H1 (cell line): ENCODE data around the gene GBP5. TPM values are rescaled to one million over a fixed set of nuclear protein-coding genes. Genes with fewer than 3 reads are reported as not detected.

Source experiments
- CTCF ChIA-PET: fragments of 300-600 bp; sonication (Branson Sonifier 250); formaldehyde crosslinking; loops from one replicate; lab custom pipeline; 2021; ENCODE audit not compliant: partially characterized antibody; lab: Charles Lee
- POLR2A ChIA-PET: fragments of 300-600 bp; sonication (Branson Sonifier 250); formaldehyde crosslinking; loops from one replicate; lab custom pipeline; 2021; ENCODE audit warnings: inconsistent platforms; ENCODE audit not compliant: partially characterized antibody; lab: Charles Lee
- DNase-seq, 2 experiments: peaks; one replicate each; pipeline versions ENCODE4 v3.0.0 to v3.0.0-alpha.2; 2010 to 2022; ENCODE audit warnings: low spot score in 2 of 2, low read depth in 1 of 2, mixed read lengths in 1 of 2
- FAIRE-seq: peaks from 2 replicates; lab custom pipeline; 2011; peaks lifted over from hg19 to GRCh38; lab: Jason Lieb, UNC
- H2AFZ ChIP-seq: 2 replicates; pipeline ENCODE4 v1.8.1; 2012; ENCODE audit warnings: low read length, inconsistent platforms
- H2AK5ac ChIP-seq: 2 replicates; pipeline ENCODE4 v1.6.1; 2013; ENCODE audit warnings: low read depth, low read length
- H2BK120ac ChIP-seq: replicated peaks from 2 replicates; pipeline ENCODE3; 2013; ENCODE audit warnings: low read depth, low read length, inconsistent platforms
- H2BK12ac ChIP-seq: 2 replicates; pipeline ENCODE4 v1.6.1; 2013; ENCODE audit warnings: low read depth, low read length
- H2BK15ac ChIP-seq: 2 replicates; pipeline ENCODE4 v1.6.1; 2013; ENCODE audit warnings: low read length
- H2BK20ac ChIP-seq: 2 replicates; pipeline ENCODE4 v1.6.1; 2013; ENCODE audit warnings: low read length
- H2BK5ac ChIP-seq: 2 replicates; pipeline ENCODE4 v1.6.1; 2013; ENCODE audit warnings: low read depth, low read length
- H3K14ac ChIP-seq: 2 replicates; pipeline ENCODE4 v1.6.1; 2013; ENCODE audit warnings: inconsistent platforms; ENCODE audit not compliant: insufficient read length
- H3K18ac ChIP-seq: 2 replicates; pipeline ENCODE4 v1.6.1; 2013; ENCODE audit warnings: low read length; ENCODE audit errors: extremely low read depth
- H3K23ac ChIP-seq: 2 replicates; pipeline ENCODE4 v1.6.1; 2013; ENCODE audit warnings: inconsistent platforms; ENCODE audit not compliant: insufficient read length
- H3K23me2 ChIP-seq: 2 replicates; pipeline ENCODE4 v1.6.1; 2013; ENCODE audit warnings: low read depth, low read length
- H3K27ac ChIP-seq: 2 replicates; pipeline ENCODE4 v1.6.1; 2011; ENCODE audit warnings: low read depth, low read length, inconsistent platforms
- H3K27me3 ChIP-seq, 4 experiments: replicated peaks in 1 of 4; 1 replicate in 1 of 4; 2 replicates in 3 of 4; pipeline versions ENCODE4 v1.6.1 to v1.8.1; 2011 to 2013; ENCODE audit warnings: low read length in 3 of 4, mild to moderate bottlenecking in 3 of 4, inconsistent platforms in 2 of 4, mixed read lengths in 2 of 4, moderate library complexity in 1 of 4; ENCODE audit not compliant: control insufficient read depth in 3 of 4, insufficient read depth in 3 of 4; ENCODE audit errors: extremely low read depth in 1 of 4
- H3K36me3 ChIP-seq, 4 experiments: 2 replicates each; pipeline versions ENCODE4 v1.6.1 to v1.8.1; 2011 to 2013; ENCODE audit warnings: mild to moderate bottlenecking in 4 of 4, low read length in 3 of 4, moderate library complexity in 2 of 4, control low read depth in 1 of 4, inconsistent platforms in 1 of 4; ENCODE audit not compliant: insufficient read depth in 4 of 4, control insufficient read depth in 2 of 4
- H3K4ac ChIP-seq: replicated peaks from 2 replicates; pipeline ENCODE3; 2013; ENCODE audit warnings: low read length, low read depth, mixed read lengths, inconsistent platforms; ENCODE audit not compliant: insufficient read length
- H3K4me1 ChIP-seq, 4 experiments: replicated peaks in 1 of 4; 1 replicate in 1 of 4; 2 replicates in 3 of 4; pipeline versions ENCODE4 v1.6.1 to v1.8.1; 2011 to 2013; ENCODE audit warnings: low read length in 3 of 4, inconsistent platforms in 2 of 4, mixed read lengths in 1 of 4; ENCODE audit not compliant: insufficient read depth in 4 of 4, control insufficient read depth in 3 of 4
- H3K4me2 ChIP-seq, 2 experiments: 2 replicates each; pipeline versions ENCODE4 v1.6.1 to v1.8.1; 2011 to 2013; ENCODE audit warnings: low read depth in 2 of 2, low read length in 2 of 2, control low read depth in 1 of 2, inconsistent platforms in 1 of 2, mild to moderate bottlenecking in 1 of 2; ENCODE audit not compliant: insufficient read depth in 1 of 2
- H3K4me3 ChIP-seq, 4 experiments: fragments of 200-600, 300-600 bp in 1 of 4; sonication (generic), shearing (Covaris generic), sonication (Bioruptor Twin) in 1 of 4; 2 replicates each; pipeline versions ENCODE4 v1.5.1 to v1.8.1; 2011 to 2016; ENCODE audit warnings: low read length in 4 of 4, low read depth in 3 of 4, control low read depth in 2 of 4, inconsistent platforms in 2 of 4, mild to moderate bottlenecking in 2 of 4, mixed read lengths in 1 of 4, moderate library complexity in 1 of 4; ENCODE audit not compliant: insufficient read depth in 2 of 4; ENCODE audit errors: extremely low read depth in 1 of 4
- H3K56ac ChIP-seq: replicated peaks from 2 replicates; pipeline ENCODE3; 2013; ENCODE audit warnings: low read depth, mild to moderate bottlenecking, mixed read lengths, low read length, inconsistent platforms; ENCODE audit not compliant: insufficient read length
- H3K79me1 ChIP-seq: 2 replicates; pipeline ENCODE4 v1.6.1; 2013; ENCODE audit warnings: low read depth, low read length, control low read depth
- H3K79me2 ChIP-seq, 2 experiments: 2 replicates each; pipeline versions ENCODE4 v1.6.1 to v1.8.1; 2012 to 2013; ENCODE audit warnings: low read length in 2 of 2, mild to moderate bottlenecking in 2 of 2, inconsistent platforms in 1 of 2; ENCODE audit not compliant: insufficient read depth in 2 of 2, control insufficient read depth in 1 of 2
- H3K9ac ChIP-seq, 4 experiments: replicated peaks in 1 of 4; 1 replicate in 1 of 4; 2 replicates in 3 of 4; pipeline versions ENCODE4 v1.6.1 to v1.8.1; 2011 to 2013; ENCODE audit warnings: low read depth in 3 of 4, low read length in 3 of 4, control low read depth in 2 of 4, mild to moderate bottlenecking in 2 of 4, moderate library complexity in 2 of 4, inconsistent platforms in 1 of 4; ENCODE audit errors: extremely low read depth in 1 of 4
- H3K9me3 ChIP-seq, 2 experiments: 2 replicates each; pipeline versions ENCODE4 v1.6.1 to v1.8.1; 2012 to 2013; ENCODE audit warnings: mild to moderate bottlenecking in 2 of 2, moderate library complexity in 2 of 2, control low read depth in 1 of 2, inconsistent platforms in 1 of 2, low read depth in 1 of 2, low read length in 1 of 2, mixed read lengths in 1 of 2; ENCODE audit not compliant: insufficient read depth in 2 of 2
- H4K20me1 ChIP-seq, 2 experiments: replicated peaks in 1 of 2; 2 replicates each; pipeline versions ENCODE3 to v1.8.1; 2011 to 2013; ENCODE audit warnings: inconsistent platforms in 2 of 2, low read length in 2 of 2, mild to moderate bottlenecking in 1 of 2; ENCODE audit not compliant: insufficient read depth in 2 of 2, control insufficient read depth in 1 of 2
- H4K5ac ChIP-seq: 2 replicates; pipeline ENCODE4 v1.6.1; 2013; ENCODE audit warnings: low read length, low read depth, mixed read lengths, inconsistent platforms; ENCODE audit not compliant: insufficient read length
- H4K8ac ChIP-seq: 2 replicates; pipeline ENCODE4 v1.8.0; 2013; ENCODE audit warnings: mild to moderate bottlenecking, moderate library complexity, low read length, inconsistent platforms; ENCODE audit not compliant: insufficient read depth; ENCODE audit errors: extremely low read depth
- H4K91ac ChIP-seq: replicated peaks from 2 replicates; pipeline ENCODE3; 2013; ENCODE audit warnings: low read length, mixed read lengths, inconsistent platforms; ENCODE audit not compliant: insufficient read length
- ATF3 ChIP-seq: IDR thresholded peaks from 2 replicates; pipeline ENCODE4 v1.6.1; 2011; ENCODE audit warnings: low read depth, mild to moderate bottlenecking, low read length; ENCODE audit not compliant: insufficient read depth
- CHD2 ChIP-seq: IDR thresholded peaks from 2 replicates; pipeline ENCODE4 v1.6.1; 2012; ENCODE audit warnings: low read length, improper control_type of control experiment
- CREB1 ChIP-seq: IDR thresholded peaks from 2 replicates; pipeline ENCODE4 v1.6.1; 2012; ENCODE audit warnings: inconsistent platforms
- EGR1 ChIP-seq: IDR thresholded peaks from 2 replicates; pipeline ENCODE4 v1.6.1; 2011; ENCODE audit warnings: low read depth, low read length, borderline replicate concordance
- EP300 ChIP-seq, 2 experiments: IDR thresholded peaks; 1 replicate in 1 of 2; 2 replicates in 1 of 2; pipeline ENCODE4 v1.6.1; 2011 to 2012; ENCODE audit warnings: low read depth in 2 of 2, low read length in 2 of 2, mild to moderate bottlenecking in 2 of 2, borderline replicate concordance in 1 of 2, inconsistent platforms in 1 of 2, moderate library complexity in 1 of 2
- GTF2F1 ChIP-seq: IDR thresholded peaks from 2 replicates; pipeline ENCODE4 v1.6.1; 2012; ENCODE audit warnings: low read depth, low read length, improper control_type of control experiment, borderline replicate concordance
- NRF1 ChIP-seq: IDR thresholded peaks from 2 replicates; pipeline ENCODE4 v1.6.1; 2011; ENCODE audit warnings: mild to moderate bottlenecking, low read depth, low read length, improper control_type of control experiment
- POLR2A ChIP-seq, 2 experiments: IDR thresholded peaks; 1 replicate in 1 of 2; 2 replicates in 1 of 2; pipeline ENCODE4 v1.6.1; 2011; ENCODE audit warnings: low read depth in 2 of 2, low read length in 2 of 2, mild to moderate bottlenecking in 2 of 2; ENCODE audit errors: control extremely low read depth in 1 of 2
- POLR2AphosphoS5 ChIP-seq: IDR thresholded peaks from 2 replicates; pipeline ENCODE4 v1.6.1; 2011; ENCODE audit warnings: low read depth, low read length
- SP1 ChIP-seq: IDR thresholded peaks from 2 replicates; pipeline ENCODE4 v1.6.1; 2011; ENCODE audit warnings: low read depth, low read length
- YY1 ChIP-seq: IDR thresholded peaks from 2 replicates; pipeline ENCODE4 v1.6.1; 2011; ENCODE audit warnings: low read depth, mild to moderate bottlenecking, low read length
- WGBS, 2 experiments: shearing (Covaris generic) in 1 of 2; methylation state at CpG; one replicate each; pipeline versions ENCODE4 v1.1.6 to v1.1.7; 2013 to 2015; ENCODE audit warnings: low lambda C conversion rate in 2 of 2, mixed read lengths in 2 of 2, inconsistent platforms in 1 of 2, low coverage in 1 of 2, missing lambda C conversion rate in 1 of 2; ENCODE audit not compliant: insufficient replicate concordance in 2 of 2, insufficient coverage in 1 of 2, insufficient read length in 1 of 2; ENCODE audit errors: extremely low coverage in 1 of 2, missing lambda C conversion rate in 1 of 2; 5-methylcytosine and 5-hydroxymethylcytosine counted together
- polyA plus RNA-seq, 7 experiments: library from polyadenylated mRNA; depleted of rRNA in 3 of 7; stranded (reverse) in 5 of 7; unstranded in 2 of 7; fragments of >200 nt in 5 of 7; fragments of 200-250 nt in 2 of 7; gene quantifications; 1 replicate in 5 of 7; 2 replicates in 1 of 7; 4 replicates in 1 of 7; pipeline versions ENCODE4 v1.2.1 to v1.2.3, GENCODE V29; 2011 to 2013; ENCODE audit warnings: missing spikeins in 2 of 7, mixed read lengths in 2 of 7
- total RNA-seq: library from RNA; stranded (reverse); fragmentation: NEBNext Ultra II Directional; extraction: Animal tissue kit (Norgen Biotek cat#: 25700); gene quantifications from 2 replicates; pipeline ENCODE4 v1.2.1, GENCODE V29; 2021

The GBP5 gene
- total and polyA plus RNA-seq, 2 of the 8 experiments (the other 6 are each of a cell fraction or from before 2014, with no cell fraction given): not detected

- Histone ChIP-seq H2BK15ac (no peak overlapping the region), H2BK120ac (no peak overlapping the region), H4K5ac (no peak overlapping the region), H3K4me1 (no peaks in the 10 kb centered on the region), H3K4me2 (no peak overlapping the region), H4K91ac (no peak overlapping the region), H3K23me2 (no peaks in the 10 kb centered on the region), H3K36me3 (no peaks in the 10 kb centered on the region), H2AFZ (no peak overlapping the region), H3K9me3 (peaks cover 4 to 10% of the 10 kb centered on the region in 2 experiments; a peak in 2 of 4 replicates), H3K56ac (no peak overlapping the region), H3K27ac (no peak overlapping the region), H3K79me1 (no peaks in the 10 kb centered on the region), H3K14ac (no peak overlapping the region), H3K27me3 (no peaks in the 10 kb centered on the region), H3K4ac (no peak overlapping the region), H2BK5ac (no peak overlapping the region), H3K4me3 (no peak overlapping the region), H4K20me1 (no peaks in the 10 kb centered on the region), H2BK12ac (no peak overlapping the region), H3K18ac (no peak overlapping the region), H3K9ac (no peak overlapping the region), H3K23ac (no peak overlapping the region), H2AK5ac (no peak overlapping the region), H3K79me2 (no peaks in the 10 kb centered on the region), H2BK20ac (no peak overlapping the region), H4K8ac (no peak overlapping the region)
- TF ChIP-seq ATF3: no peak
- TF ChIP-seq GTF2F1: no peak
- no peak for TF ChIP-seq NRF1
- no peak for TF ChIP-seq YY1
- TF ChIP-seq EP300 (IDR thresholded peaks at IDR 0.05; ENCODE audit: borderline replicate concordance in 1 of 2, low read depth in 2 of 2, low read length in 2 of 2): no peak
- no peak for TF ChIP-seq POLR2A (IDR thresholded peaks at IDR 0.05; ENCODE audit: control extremely low read depth in 1 of 2, low read depth in 2 of 2, low read length in 2 of 2)
- no peak for TF ChIP-seq CREB1
- TF ChIP-seq SP1: no peak
- no peak for TF ChIP-seq CHD2
- TF ChIP-seq EGR1: no peak
- no peak for TF ChIP-seq POLR2AphosphoS5
- DNase-seq (no peak), FAIRE-seq (no peak)
- CTCF ChIA-PET: interaction anchor here (0.9 to 1.0 kb wide), 2 partner anchors 14 to 217 kb away, joined by 3 to 4 read pairs; no protein-coding TSS in a partner anchor
- POLR2A ChIA-PET: no interaction called here
- WGBS, 2 experiments: 98% methylated on average over 10 of the region's 25 CpGs; no CpG with 5 or more reads in 1 of the 2 experiments
Observed at GRCh38 chr1:89302697-89303332, 30.2 kb upstream of the GBP5 start.
